GM19193 (cell line): ENCODE results near the gene BCAS1.

Experiments used
- POLR2A ChIP-seq: IDR thresholded peaks from 4 replicates; pipeline ENCODE4 v1.6.1; 2011; ENCODE audit not compliant: insufficient read depth, insufficient read length; ENCODE audit errors: extremely low read depth

BCAS1 gene

DNA sequence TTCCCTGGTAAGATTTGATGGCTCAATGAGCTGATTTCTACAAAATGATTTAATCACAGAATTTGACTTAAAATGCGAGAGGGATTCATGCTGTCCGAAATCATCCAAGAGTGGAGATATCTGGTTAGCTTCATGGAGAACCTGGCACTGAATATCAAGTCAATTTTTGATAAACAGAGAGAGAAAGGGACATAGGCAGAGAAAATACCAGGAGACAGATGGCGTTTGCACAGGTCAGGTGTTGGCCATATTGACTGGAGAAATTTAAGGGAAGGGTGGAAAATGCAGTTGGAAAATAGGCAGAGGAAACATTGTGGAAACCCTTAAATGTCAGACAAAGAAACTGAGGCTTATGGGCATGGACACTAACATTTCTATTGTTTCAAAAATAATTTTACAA lies 47.0 kb downstream of the BCAS1 start:
- no peak for TF ChIP-seq POLR2A

DNA sequence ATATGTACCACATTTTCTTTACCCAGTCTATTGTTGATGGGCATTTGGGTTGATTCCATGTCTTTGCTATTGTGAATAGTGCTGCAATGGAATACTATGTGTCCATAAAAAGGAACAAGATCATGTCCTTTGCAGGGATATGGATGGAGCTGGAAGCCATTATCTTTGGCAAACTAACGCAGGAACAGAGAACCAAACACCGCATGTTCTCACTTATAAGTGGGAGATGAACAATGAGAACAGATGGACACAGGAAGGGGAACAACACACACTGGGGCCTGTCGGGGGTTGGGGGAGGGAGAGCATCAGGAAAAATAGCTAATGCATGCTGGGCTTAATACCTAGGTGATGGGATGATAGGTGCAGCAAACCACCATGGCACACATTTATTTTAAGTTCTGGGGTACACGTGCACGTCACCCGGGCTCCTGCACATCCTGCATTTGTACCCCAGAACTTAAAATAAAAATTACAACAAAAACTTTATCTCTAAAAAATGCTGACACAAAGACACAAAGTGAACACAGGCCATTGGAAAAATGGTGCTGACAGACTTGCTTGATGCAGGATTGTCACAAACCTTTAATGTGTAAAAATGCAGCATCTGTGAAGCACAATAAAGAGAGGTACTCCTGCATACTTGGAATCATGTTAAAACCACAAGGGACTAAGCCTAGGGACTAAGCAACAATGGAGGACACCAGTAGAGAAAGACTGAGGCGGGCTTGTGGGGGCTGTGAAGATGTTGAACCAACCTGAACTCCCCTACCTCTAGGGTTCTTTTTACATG lies 48.8 kb downstream of the BCAS1 start:
- no peak for TF ChIP-seq POLR2A

DNA sequence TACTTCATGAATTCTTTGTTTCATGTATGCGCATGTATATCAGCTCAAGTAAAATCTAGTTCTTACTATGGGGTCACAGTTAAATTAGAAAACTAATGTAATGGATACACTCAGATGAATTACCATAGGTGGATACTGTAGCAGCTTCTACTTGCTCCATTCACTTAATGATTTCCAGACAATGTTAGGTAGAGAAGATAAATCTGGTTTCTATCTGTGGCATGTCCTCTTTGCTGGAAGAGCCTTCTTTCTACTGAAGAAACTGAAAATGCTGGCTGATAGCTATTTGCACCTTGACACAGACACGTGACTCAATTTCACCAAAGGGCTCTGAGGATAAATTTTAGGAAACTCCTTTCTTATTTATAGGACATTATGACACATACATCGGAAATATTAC lies 49.5 kb downstream of the BCAS1 start:
- no peak for TF ChIP-seq POLR2A

DNA sequence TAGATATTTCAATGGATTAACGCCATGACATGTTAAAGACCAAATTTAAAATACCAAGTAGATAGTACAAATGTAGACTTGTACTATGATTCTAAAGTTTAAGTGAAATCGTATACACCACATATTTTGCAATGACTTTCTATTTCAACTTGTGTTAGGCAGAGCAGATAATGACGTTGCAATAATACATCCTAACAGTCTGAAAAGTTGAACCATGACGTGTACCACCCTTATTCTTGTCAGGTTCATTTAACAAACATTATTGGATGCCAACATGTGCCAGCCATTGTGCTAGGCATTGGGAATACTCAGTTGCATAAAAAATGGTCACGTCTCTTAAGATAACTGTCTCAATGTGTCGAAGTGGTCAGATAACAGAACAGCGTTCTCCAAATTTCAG lies 50.0 kb downstream of the BCAS1 start:
- TF ChIP-seq POLR2A, result no peak

DNA sequence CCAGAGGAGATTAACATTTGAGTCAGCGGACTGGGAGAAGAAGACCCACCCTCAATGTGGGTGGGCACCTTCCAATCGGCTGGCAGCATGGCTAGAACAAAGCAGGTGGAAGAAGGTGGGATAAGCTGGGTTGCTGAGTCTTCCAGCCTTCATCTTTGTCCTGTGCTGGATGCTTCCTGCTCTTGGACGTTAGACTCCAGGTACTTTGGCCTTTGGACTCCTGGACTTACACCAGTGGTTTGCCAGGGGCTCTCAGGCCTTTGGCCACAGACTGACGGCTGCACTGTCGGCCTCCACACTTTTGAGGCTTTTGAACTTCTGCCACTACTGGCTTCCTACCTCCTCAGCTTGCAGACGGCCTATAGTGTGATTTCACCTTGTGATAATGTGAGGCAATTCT lies 50.8 kb downstream of the BCAS1 start:
- no peak for TF ChIP-seq POLR2A

DNA sequence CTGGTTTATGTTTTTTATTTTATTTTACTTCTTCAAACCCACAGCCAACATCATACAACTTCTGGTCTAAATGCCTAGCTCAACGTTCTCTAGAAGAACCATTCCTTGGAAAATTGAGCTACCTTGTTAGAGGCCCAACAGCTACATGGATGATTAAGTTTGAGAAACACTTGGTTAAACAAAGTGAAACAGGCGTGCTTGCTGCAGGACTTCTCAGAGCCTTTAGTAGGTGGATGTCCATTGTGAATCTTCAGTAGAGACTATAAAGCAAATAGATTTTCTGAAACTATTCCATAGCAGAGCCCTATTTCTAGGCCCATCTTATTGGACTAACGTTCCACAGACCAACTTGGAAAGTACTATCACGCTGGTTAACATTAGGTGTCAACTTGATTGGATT lies 51.3 kb downstream of the BCAS1 start:
- no peak for TF ChIP-seq POLR2A

DNA sequence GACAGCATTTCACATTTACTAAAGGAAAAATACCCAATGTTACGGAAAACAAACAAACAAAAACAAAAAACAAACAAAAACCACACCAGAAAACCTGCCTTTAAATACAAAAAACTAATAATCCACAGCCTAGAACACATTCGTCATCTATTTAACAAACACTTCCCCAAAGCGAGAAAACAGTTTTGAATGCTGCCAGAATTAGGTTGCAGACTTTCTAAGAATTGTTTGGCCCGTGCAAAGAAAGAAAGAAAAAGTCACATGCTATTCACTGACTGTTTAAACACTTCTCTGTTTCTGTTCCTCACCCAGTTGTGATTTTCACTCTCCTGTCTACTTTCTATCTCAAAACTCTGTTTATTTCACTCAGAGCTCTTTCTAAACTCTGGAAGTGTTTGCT lies 52.5 kb downstream of the BCAS1 start:
- TF ChIP-seq POLR2A, result no peak

DNA sequence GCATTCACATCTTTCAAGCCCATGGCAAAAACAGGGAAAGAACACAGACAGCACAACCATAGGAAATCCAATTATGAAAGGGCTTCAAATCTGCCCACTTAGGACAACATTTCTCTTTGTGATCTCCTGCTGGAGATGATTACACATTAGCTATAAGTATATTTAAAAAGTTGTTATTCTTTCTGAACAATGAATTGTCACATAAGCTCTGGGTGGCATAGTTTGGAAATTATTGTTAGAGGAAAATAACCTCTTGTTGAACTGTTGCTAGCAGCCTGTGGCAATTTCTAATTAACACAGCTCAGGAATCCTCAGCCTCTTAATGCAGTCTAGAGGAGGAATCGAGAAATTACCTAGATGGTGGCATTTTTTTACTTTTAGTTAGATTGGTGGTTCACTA lies 54.9 kb downstream of the BCAS1 start:
- no peak for TF ChIP-seq POLR2A

DNA sequence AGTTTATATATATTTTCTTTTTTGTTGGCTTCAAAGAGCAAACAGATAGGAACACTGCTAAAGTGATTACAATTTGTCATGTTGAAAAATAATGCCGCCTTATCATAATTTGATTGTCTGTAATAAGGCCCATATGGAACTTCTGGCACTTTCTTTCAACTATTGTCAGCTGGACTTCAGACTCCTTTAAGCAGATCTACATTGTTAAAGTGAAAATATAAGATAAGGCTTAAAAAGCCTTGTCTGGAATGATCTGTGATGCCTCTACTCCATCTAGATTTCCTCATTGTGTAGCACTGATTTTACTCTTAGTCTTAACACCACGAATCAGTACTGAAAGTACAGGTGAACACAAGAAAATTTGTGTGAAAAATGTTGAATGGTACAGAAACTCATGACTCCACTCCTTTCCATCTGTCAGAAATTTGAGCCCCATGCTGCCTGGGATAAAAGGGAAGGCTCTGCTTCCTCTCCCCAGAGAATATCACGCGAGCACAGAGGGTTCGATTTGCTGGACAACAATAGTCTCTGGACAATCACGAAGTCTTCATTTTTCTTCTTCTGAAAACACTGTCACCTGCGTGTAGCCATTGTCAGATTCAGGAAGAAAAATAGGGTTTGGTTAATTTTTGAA lies 56.0 kb downstream of the BCAS1 start:
- TF ChIP-seq POLR2A, result no peak

DNA sequence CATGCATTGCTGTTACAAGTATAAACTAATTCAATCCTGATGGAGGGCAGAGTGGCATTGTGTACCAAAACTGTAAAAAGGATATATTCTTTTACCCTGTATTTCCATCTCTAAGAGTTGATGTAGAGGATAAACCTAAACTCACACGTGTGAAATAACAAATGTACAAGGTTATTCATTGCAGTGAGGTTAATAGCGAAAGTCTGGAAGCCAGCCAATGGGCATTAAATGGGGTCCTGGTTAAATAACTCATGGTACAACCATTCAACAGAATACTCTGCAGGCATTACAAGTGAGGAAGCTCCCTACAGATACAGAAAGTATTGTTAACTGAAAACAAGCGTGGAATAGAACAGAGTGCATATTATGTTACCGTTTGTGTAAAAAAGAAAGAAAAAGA lies 56.9 kb downstream of the BCAS1 start:
- no peak for TF ChIP-seq POLR2A

DNA sequence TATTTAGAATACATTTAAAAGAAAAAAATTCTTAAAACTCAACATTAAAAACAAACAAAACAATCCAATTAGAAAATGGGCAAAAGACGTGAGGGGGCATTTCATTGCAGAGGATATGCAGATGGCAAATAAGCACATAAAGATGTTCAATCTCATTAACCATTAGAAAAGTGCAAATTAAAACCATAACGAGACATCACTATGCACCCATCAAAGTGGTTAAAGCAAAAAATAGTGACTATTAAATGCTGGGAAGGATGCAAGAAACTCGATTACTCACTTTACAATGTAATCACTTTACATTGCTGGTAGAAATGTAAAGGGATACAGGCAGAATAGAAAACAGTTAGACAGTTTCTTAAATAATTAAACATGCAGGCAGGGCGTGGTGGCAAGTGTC lies 59.0 kb downstream of the BCAS1 start:
- TF ChIP-seq POLR2A, result no peak

DNA sequence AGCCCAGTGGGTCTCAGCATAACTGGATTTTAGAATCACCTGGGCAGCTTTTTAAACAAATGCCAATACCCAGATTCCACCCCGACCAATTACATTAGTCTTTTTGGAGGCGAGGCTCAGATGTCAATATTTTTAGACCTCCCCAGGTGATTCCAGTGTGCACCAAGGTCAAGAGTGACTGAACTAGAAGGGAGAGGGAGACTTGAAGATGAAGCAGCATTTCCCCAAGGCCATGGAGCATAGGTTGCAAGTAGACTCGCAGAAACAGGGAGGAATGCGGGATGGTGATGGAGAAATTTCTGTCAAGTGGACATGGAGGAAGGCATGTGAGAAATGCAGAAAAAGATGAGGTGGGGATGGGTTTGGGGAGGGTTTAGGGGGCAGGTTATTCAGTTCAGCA lies 64.9 kb downstream of the BCAS1 start:
- no peak for TF ChIP-seq POLR2A

DNA sequence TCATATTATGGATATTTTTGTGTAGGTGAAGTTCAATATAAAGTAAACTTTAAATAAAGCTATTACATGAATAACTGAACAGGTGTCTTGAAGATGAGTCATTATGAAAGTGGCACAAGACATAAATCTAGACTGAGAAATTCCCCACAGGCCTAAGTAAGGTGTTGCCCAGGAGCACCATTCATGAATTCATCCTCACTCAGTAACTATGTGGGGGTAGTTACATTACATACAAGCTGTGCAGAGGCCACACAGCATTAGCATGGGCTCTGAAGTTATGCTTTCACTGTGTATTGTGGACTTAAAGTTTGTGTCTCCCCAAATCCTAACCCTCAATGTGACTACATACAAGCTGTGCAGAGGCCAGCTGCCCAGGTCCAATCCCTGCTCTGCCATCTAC lies 65.9 kb downstream of the BCAS1 start:
- TF ChIP-seq POLR2A, result no peak

DNA sequence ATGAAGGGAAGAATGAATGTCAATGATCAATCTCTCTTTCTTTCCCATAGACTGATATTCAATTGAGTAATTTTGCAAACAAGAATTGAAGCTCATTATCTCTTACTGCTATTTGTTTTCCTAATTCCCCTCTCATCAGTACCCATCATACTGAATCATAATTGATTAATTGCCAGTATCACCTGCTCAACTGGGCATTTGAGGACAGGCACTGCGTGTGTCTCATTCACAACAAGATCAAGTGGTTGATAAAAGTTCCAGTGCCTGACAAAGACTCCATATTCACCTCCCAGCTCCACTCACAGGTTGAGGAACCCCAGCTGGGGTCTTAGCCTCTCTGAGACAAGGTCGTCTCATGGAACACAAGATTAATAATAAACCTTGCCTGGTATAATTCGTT lies 67.7 kb downstream of the BCAS1 start:
- TF ChIP-seq POLR2A, result no peak

DNA sequence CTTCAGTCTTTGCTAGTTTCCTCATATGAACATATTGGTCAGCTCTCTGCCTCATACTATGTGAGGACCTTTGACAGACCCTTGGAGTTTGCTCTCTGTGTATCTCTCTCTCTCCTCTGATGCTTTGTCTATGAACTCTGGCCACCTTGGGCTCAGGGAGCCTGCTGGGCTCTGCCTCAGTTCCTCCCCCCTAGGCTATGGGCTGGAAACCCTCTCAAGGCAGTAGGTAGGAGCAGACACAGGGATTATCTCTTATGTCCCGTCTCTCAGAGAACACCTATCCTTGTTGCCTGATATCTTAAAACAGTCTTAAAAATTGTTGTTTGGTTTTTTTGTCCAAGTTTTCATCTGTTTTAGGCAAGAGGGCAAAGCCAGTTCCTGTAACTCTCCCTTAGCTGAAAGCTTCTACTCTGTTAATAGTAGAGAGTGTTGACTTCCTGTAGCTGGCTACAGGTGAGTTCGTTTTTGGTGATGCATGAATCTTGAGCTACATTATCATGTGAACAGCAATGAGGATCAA lies 68.3 kb downstream of the BCAS1 start:
- TF ChIP-seq POLR2A, result no peak

DNA sequence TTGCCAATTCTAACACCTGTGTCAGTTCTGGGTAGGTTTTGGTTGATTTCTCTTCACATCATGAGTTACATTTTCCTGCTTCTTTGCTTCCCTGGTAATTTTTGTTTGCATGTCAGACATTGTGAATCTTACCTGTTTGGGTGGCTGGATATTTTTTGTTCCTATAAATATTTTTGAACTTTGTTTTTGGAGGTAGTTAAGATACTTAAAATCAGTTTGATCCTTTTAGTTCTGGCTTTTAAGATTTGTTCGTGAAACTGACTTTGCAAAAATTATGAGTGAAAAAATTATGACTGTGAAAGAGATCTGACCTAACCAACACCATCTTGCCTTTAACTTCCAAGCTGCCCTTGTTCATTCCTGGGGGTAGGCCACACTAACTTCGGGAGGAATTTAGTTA lies 69.5 kb downstream of the BCAS1 start:
- no peak for TF ChIP-seq POLR2A
